OCI-LY1 (cell line): ENCODE data around the gene RNFT2.

Source experiments
- H2AFZ ChIP-seq: fragments of 200-600 bp; sonication (generic), shearing (Covaris generic); 2 replicates; pipeline ENCODE4 v1.6.0; 2014; ENCODE audit warnings: antibody characterized with exemption, mild to moderate bottlenecking, low read length
- H3F3A ChIP-seq: fragments of 200-600 bp; sonication (generic), shearing (Covaris generic); 2 replicates; pipeline ENCODE4 v1.6.0; 2014; ENCODE audit warnings: mild to moderate bottlenecking, antibody characterized with exemption, low read length, moderate library complexity; ENCODE audit not compliant: insufficient read depth
- H3K27ac ChIP-seq: fragments of 200-600 bp; sonication (generic); 2 replicates; pipeline ENCODE4 v1.5.1; 2014; ENCODE audit warnings: low read length, mixed run types, mild to moderate bottlenecking, low read depth; ENCODE audit not compliant: poor library complexity, severe bottlenecking
- H3K27me3 ChIP-seq: fragments of 200-600 bp; sonication (generic); 2 replicates; pipeline ENCODE4 v1.6.0; 2014; ENCODE audit warnings: antibody characterized with exemption, mild to moderate bottlenecking, low read length, moderate library complexity; ENCODE audit not compliant: insufficient read depth
- H3K36me3 ChIP-seq: fragments of 200-600 bp; sonication (generic); 2 replicates; pipeline ENCODE4 v1.6.1; 2014; ENCODE audit warnings: mild to moderate bottlenecking, antibody characterized with exemption, low read length, moderate library complexity, mixed read lengths; ENCODE audit not compliant: insufficient read depth
- H3K4me1 ChIP-seq: fragments of 200-600 bp; sonication (generic); 2 replicates; pipeline ENCODE4 v1.5.1; 2014; ENCODE audit warnings: mild to moderate bottlenecking, low read length, moderate library complexity; ENCODE audit not compliant: insufficient read depth, severe bottlenecking
- H3K4me2 ChIP-seq: fragments of 200-600 bp; sonication (generic), shearing (Covaris generic); 2 replicates; pipeline ENCODE4 v1.6.1; 2014; ENCODE audit warnings: low read length
- H3K4me3 ChIP-seq: fragments of 200-600 bp; sonication (generic); 2 replicates; pipeline ENCODE4 v1.5.1; 2014; ENCODE audit warnings: low read length, low read depth, mild to moderate bottlenecking, mixed read lengths; ENCODE audit not compliant: poor library complexity, severe bottlenecking
- H3K79me2 ChIP-seq: fragments of 200-600 bp; shearing (Covaris generic); 2 replicates; pipeline ENCODE4 v1.6.1; 2016; ENCODE audit warnings: mixed run types, low read length, mixed read lengths; ENCODE audit not compliant: insufficient read depth
- H3K9ac ChIP-seq: fragments of 200-600 bp; sonication (generic), shearing (Covaris generic); 2 replicates; pipeline ENCODE4 v1.6.1; 2014; ENCODE audit warnings: mild to moderate bottlenecking, low read length, mixed read lengths
- H3K9me2 ChIP-seq: fragments of 200-600 bp; sonication (generic), shearing (Covaris generic); 2 replicates; pipeline ENCODE4 v1.6.1; 2014; ENCODE audit warnings: low read depth, mild to moderate bottlenecking, low read length, mixed read lengths
- H3K9me3 ChIP-seq: fragments of 200-600 bp; shearing (Covaris generic); 2 replicates; pipeline ENCODE4 v1.6.1; 2014; ENCODE audit warnings: low read length, mixed read lengths
- H4K20me1 ChIP-seq: fragments of 200-600 bp; sonication (generic), shearing (Covaris generic); 2 replicates; pipeline ENCODE4 v1.6.0; 2016; ENCODE audit warnings: mild to moderate bottlenecking, low read length; ENCODE audit not compliant: insufficient read depth
- EZH2 ChIP-seq: fragments of 200-600 bp; sonication (generic), shearing (Covaris generic); IDR thresholded peaks from 2 replicates; pipeline ENCODE4 v1.8.0; 2017; ENCODE audit warnings: borderline replicate concordance, mixed run types, mild to moderate bottlenecking, antibody characterized with exemption, low read length, moderate library complexity, mixed read lengths
- TF ChIP-seq, protein P1 (sequence below): fragments of 200-600 bp; sonication (generic), shearing (Covaris generic); IDR thresholded peaks from 2 replicates; pipeline ENCODE4 v1.5.1; 2017; ENCODE audit warnings: mild to moderate bottlenecking, antibody characterized with exemption, low read length, moderate library complexity, mixed read lengths

The RNFT2 gene

DNA sequence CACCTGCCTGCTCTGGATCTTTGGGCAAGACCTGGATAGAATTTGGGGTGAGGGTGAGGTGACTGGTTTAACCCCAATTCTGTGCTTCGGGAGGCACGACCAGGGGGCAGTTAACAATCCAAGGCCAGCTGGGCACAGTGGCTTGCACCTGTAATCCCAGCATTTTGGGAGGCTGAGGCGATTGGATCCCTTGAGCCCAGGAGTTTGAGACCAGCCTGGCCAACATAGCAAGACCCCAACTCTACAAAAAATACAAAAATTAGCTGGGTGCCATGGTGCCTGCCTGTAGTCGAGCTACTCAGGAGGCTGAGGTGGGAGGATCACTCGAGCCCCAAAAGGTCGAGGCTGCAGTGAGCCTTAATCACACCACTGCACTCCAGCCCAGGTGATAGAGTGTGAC lies 105.0 kb downstream of the RNFT2 start:
- no peaks in the 10 kb centered on the region for H3K9me3 ChIP-seq
- H3K4me1 ChIP-seq, result peaks cover 10% of the 10 kb centered on the region
- H3K4me3 ChIP-seq, result no peak overlapping the region
- H3F3A ChIP-seq, result no peaks in the 10 kb centered on the region
- H3K27me3 ChIP-seq, result no peaks in the 10 kb centered on the region
- no peak overlapping the region for H3K4me2 ChIP-seq
- H3K9ac ChIP-seq, result no peak overlapping the region
- no peaks in the 10 kb centered on the region for H3K9me2 ChIP-seq
- H3K27ac ChIP-seq, result no peak overlapping the region
- peaks cover 10% of the 10 kb centered on the region for H3K36me3 ChIP-seq
- H2AFZ ChIP-seq, result no peak overlapping the region
- H4K20me1 ChIP-seq, result no peaks in the 10 kb centered on the region
- H3K79me2 ChIP-seq, result no peaks in the 10 kb centered on the region
- TF ChIP-seq EZH2, result no peak
- TF ChIP-seq, protein P1, sequence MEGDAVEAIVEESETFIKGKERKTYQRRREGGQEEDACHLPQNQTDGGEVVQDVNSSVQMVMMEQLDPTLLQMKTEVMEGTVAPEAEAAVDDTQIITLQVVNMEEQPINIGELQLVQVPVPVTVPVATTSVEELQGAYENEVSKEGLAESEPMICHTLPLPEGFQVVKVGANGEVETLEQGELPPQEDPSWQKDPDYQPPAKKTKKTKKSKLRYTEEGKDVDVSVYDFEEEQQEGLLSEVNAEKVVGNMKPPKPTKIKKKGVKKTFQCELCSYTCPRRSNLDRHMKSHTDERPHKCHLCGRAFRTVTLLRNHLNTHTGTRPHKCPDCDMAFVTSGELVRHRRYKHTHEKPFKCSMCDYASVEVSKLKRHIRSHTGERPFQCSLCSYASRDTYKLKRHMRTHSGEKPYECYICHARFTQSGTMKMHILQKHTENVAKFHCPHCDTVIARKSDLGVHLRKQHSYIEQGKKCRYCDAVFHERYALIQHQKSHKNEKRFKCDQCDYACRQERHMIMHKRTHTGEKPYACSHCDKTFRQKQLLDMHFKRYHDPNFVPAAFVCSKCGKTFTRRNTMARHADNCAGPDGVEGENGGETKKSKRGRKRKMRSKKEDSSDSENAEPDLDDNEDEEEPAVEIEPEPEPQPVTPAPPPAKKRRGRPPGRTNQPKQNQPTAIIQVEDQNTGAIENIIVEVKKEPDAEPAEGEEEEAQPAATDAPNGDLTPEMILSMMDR, result no peak

DNA sequence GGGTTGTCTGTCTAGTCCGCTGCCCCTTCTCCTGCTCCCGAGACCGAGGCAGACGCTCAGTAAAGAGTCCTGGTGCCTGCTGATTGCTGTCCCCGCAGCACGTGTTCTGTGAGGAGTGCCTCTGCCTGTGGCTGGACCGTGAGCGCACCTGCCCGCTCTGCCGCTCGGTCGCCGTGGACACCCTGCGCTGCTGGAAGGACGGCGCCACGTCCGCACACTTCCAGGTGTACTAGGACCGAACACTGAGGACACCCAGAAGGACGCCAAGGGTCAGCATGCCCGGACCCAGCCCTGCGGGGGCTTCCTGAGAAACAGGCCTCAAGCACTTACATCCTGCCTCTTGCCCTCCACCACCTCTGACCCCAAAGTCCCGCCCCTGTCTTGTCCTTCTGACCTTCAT lies 111.1 kb downstream of the RNFT2 start:
- Histone ChIP-seq H3K36me3 (peaks cover 6% of the 10 kb centered on the region), H3K4me2 (no peak overlapping the region), H3K4me1 (peaks cover 11% of the 10 kb centered on the region), H3K27ac (no peak overlapping the region), H3K27me3 (no peaks in the 10 kb centered on the region), H3K79me2 (no peaks in the 10 kb centered on the region), H3K4me3 (no peak overlapping the region), H3F3A (no peaks in the 10 kb centered on the region), H4K20me1 (no peaks in the 10 kb centered on the region), H3K9me2 (no peaks in the 10 kb centered on the region), H3K9ac (no peak overlapping the region), H3K9me3 (no peaks in the 10 kb centered on the region), H2AFZ (no peak overlapping the region)
- TF ChIP-seq, protein P1, result no peak
- TF ChIP-seq EZH2, result no peak

GRCh38 chr12:116852303-116852702 lies 114.2 kb downstream of the RNFT2 start:
- Histone ChIP-seq H3K36me3 (peaks cover 15% of the 10 kb centered on the region; the same call in 1 of the 2 replicates), H3K27ac (peak overlapping the region; percentile 35), H3K4me2 (no peak overlapping the region), H3K79me2 (no peaks in the 10 kb centered on the region), H3K9me3 (no peaks in the 10 kb centered on the region), H2AFZ (no peak overlapping the region), H3K9ac (no peak overlapping the region), H3K4me3 (no peak overlapping the region), H3K9me2 (no peaks in the 10 kb centered on the region), H3F3A (no peaks in the 10 kb centered on the region), H3K27me3 (no peaks in the 10 kb centered on the region), H4K20me1 (no peaks in the 10 kb centered on the region), H3K4me1 (peaks cover 15% of the 10 kb centered on the region)
- TF ChIP-seq, protein P1, result no peak
- no peak for TF ChIP-seq EZH2
